Measurements from ENCODE around the gene TMEM165.

Gene TMEM165

DNA sequence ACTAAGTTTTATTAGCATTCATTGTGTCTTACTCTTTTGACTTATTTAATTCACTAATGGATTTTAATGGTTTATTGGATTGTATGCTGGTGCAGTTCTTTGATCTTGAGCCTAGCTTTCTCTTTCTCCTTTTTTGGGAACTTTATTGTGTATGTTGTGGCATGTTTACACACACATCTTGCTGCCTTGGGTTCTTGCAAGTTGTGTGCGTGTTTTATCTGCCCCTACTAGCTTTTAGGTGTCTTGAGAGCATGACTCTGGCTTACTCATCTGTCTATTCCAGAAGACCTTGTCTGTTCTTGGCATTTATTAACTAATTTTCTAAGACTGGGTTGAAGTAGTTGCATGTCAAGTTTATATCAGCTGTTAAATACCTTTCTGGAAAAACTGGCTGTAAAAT is 2.7 kb downstream of the TMEM165 start:
- peaks cover 36 to 42% of the 10 kb centered on the region in 2 experiments for H3K4me1 ChIP-seq (ENCODE audit: control insufficient read depth in 1 of 2, insufficient read depth in 1 of 2, low read depth in 1 of 2, low read length in 1 of 2)
- no peak for TF ChIP-seq CTCF (IDR thresholded peaks at IDR 0.05)
- no peaks in the 10 kb centered on the region for H3K9me3 ChIP-seq
- no peaks in the 10 kb centered on the region for H3K27me3 ChIP-seq
- H3K36me3 ChIP-seq: no peaks in the 10 kb centered on the region
- peak overlapping the region; percentile 96 for H3K27ac ChIP-seq
- peak overlapping the region; percentile 85 to 94 for H3K4me3 ChIP-seq (ENCODE audit: low read depth in 1 of 2, low read length in 1 of 2)

DNA sequence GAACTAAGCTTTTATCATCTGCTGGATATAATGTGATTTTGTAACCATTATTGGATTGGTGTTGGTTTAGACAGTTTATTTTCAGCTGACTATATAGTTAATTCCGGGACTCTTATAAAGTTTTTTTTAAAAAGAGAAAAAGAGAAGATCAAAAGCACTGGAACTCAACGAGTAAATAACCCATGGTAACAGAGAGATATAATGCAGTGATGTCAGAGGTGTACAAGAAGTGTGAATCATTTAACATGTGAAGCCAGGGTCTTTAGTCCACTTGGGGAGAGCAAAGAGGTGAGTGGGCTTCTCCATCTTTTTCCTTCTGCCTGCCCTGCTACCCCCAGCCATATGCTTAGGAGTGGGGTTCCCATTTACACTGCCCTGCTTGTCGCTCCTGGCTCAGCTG is 3.2 kb downstream of the TMEM165 start:
- no peaks in the 10 kb centered on the region for H3K36me3 ChIP-seq
- no peaks in the 10 kb centered on the region for H3K27me3 ChIP-seq
- TF ChIP-seq CTCF (IDR thresholded peaks at IDR 0.05): no peak
- H3K9me3 ChIP-seq: no peaks in the 10 kb centered on the region
- H3K4me3 ChIP-seq (ENCODE audit: low read depth in 1 of 2, low read length in 1 of 2): peak overlapping the region; percentile 85 to 94
- H3K27ac ChIP-seq: peak overlapping the region; percentile 96
- H3K4me1 ChIP-seq (ENCODE audit: control insufficient read depth in 1 of 2, insufficient read depth in 1 of 2, low read depth in 1 of 2, low read length in 1 of 2): peaks cover 36 to 42% of the 10 kb centered on the region in 2 experiments

DNA sequence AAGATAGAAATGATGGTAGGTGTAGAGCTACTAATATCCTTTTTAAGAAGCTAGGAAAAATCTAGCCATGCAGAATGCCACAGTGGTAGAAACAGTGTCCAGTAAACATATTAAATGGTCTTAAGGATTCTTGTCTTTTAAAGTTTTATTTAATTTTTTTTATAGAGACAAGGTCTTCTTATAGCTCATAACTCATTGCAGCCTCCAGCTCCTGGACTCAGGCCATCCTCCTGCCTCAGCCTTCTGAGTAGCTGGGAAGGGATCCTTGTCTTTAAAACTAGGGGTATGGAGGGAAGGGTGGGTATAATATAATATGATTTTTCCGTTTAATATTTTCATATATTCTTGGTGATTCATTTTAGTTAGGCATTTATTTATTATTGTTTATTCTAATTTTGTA is 3.8 kb downstream of the TMEM165 start:
- TF ChIP-seq CTCF (IDR thresholded peaks at IDR 0.05): no peak
- H3K4me3 ChIP-seq (ENCODE audit: low read depth in 1 of 2, low read length in 1 of 2): peak overlapping the region in 1 of 2 experiments; percentile 85
- no peaks in the 10 kb centered on the region for H3K27me3 ChIP-seq
- peaks cover 36 to 42% of the 10 kb centered on the region in 2 experiments for H3K4me1 ChIP-seq (ENCODE audit: control insufficient read depth in 1 of 2, insufficient read depth in 1 of 2, low read depth in 1 of 2, low read length in 1 of 2)
- peaks cover 5% of the 10 kb centered on the region for H3K36me3 ChIP-seq
- no peak overlapping the region for H3K27ac ChIP-seq
- no peaks in the 10 kb centered on the region for H3K9me3 ChIP-seq

DNA sequence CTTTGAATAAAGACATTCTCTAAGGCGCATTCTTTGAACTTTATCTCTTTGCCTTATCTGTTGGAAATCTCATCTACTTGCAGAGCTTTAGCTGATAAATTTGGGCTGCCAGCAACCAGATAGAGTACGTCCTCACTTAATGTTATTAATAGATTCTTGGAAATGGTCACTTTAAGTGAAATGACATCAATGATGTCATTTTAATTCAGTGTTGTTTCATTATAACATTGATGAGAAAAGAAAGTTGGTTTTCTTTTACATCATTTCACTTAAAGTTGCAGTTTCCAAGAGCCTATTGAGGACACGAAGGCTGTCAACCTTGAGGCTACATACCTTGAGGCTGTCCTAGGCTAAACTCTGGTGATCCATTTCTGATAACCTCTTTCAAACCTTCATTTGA is 9.3 kb downstream of the TMEM165 start:
- Histone ChIP-seq H3K27me3 (no peaks in the 10 kb centered on the region), H3K4me1 (ENCODE audit: control insufficient read depth in 1 of 2, insufficient read depth in 1 of 2, low read depth in 1 of 2, low read length in 1 of 2) (no peaks in the 10 kb centered on the region), H3K27ac (no peak overlapping the region), H3K36me3 (peaks cover 39% of the 10 kb centered on the region), H3K4me3 (ENCODE audit: low read depth in 1 of 2, low read length in 1 of 2) (no peak overlapping the region), H3K9me3 (no peaks in the 10 kb centered on the region)
- no peak for TF ChIP-seq CTCF (IDR thresholded peaks at IDR 0.05)

GRCh38 chr4:55406545-55406944 is 10.8 kb downstream of the TMEM165 start:
- Histone ChIP-seq H3K4me1 (ENCODE audit: control insufficient read depth in 1 of 2, insufficient read depth in 1 of 2, low read depth in 1 of 2, low read length in 1 of 2) (no peaks in the 10 kb centered on the region), H3K27ac (no peak overlapping the region), H3K36me3 (peaks cover 40% of the 10 kb centered on the region), H3K9me3 (no peaks in the 10 kb centered on the region), H3K4me3 (ENCODE audit: low read depth in 1 of 2, low read length in 1 of 2) (no peak overlapping the region), H3K27me3 (no peaks in the 10 kb centered on the region)
- no peak for TF ChIP-seq CTCF (IDR thresholded peaks at IDR 0.05)

DNA sequence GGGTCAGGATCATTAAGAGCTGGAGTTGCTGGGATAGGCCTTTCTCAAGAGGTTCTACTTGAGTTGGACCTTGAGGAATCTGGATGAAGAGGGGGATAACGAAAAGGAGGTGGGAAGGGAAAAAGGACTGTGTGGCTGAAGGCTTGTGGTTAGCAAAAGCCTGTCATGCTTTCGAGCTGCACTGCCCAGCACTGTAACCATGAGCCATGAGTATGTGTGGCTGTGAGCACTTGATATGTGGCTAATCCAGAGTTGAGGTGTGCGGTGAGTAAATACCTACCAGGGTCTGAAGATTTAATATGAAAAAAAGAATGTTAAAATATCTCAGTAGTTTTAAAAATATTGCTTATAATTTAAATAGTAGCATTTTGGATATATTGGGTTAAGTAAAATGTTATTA is 11.4 kb downstream of the TMEM165 start:
- peaks cover 46% of the 10 kb centered on the region for H3K36me3 ChIP-seq
- H3K27ac ChIP-seq: no peak overlapping the region
- no peaks in the 10 kb centered on the region for H3K9me3 ChIP-seq
- H3K4me3 ChIP-seq (ENCODE audit: low read depth in 1 of 2, low read length in 1 of 2): no peak overlapping the region
- no peaks in the 10 kb centered on the region for H3K27me3 ChIP-seq
- H3K4me1 ChIP-seq (ENCODE audit: control insufficient read depth in 1 of 2, insufficient read depth in 1 of 2, low read depth in 1 of 2, low read length in 1 of 2): no peaks in the 10 kb centered on the region
- TF ChIP-seq CTCF (IDR thresholded peaks at IDR 0.05): no peak

Data from neutrophil (primary cell).